HG03066 (cell line): ENCODE results near the gene PADI4.
"Not testable (repeated sequence)": the region's sequence is repeated elsewhere in the genome, so short reads cannot be mapped to it uniquely, and the experiment has no call there.

ENCODE experiments used
- ATAC-seq: cut with Tn5 transposase; IDR thresholded peaks from one replicate; pipeline ENCODE4 v1.9.1; 2021; ENCODE audit warnings: low read depth; ENCODE audit not compliant: unreplicated experiment

Gene PADI4

GRCh38 chr1:17345506-17345905, 37.5 kb downstream of the PADI4 start:
- not testable (repeated sequence) for ATAC-seq

GRCh38 chr1:17346046-17346789, 38.2 kb downstream of the PADI4 start:
- no peak for ATAC-seq

- no peak for ATAC-seq
Observed at GRCh38 chr1:17347769-17348592, 40.0 kb downstream of the PADI4 start.

GRCh38 chr1:17348593-17349234, 40.7 kb downstream of the PADI4 start:
- ATAC-seq, result no peak

GRCh38 chr1:17350083-17350482, 42.1 kb downstream of the PADI4 start:
- ATAC-seq, result no peak

GRCh38 chr1:17350928-17351446, 43.0 kb downstream of the PADI4 start:
- no peak for ATAC-seq

- ATAC-seq, result no peak
Observed at GRCh38 chr1:17351598-17352324, 43.8 kb downstream of the PADI4 start.

GRCh38 chr1:17352419-17352909, 44.5 kb downstream of the PADI4 start:
- no peak for ATAC-seq

- no peak for ATAC-seq
Observed at GRCh38 chr1:17355898-17356297, 47.9 kb downstream of the PADI4 start.

GRCh38 chr1:17356387-17357026, 48.5 kb downstream of the PADI4 start:
- ATAC-seq, result no peak

GRCh38 chr1:17358557-17358956, 50.6 kb downstream of the PADI4 start:
- ATAC-seq, result no peak

GRCh38 chr1:17359031-17359430, 51.0 kb downstream of the PADI4 start:
- ATAC-seq, result no peak

GRCh38 chr1:17359808-17360207, 51.8 kb downstream of the PADI4 start:
- ATAC-seq, result no peak

GRCh38 chr1:17360272-17360956, 52.4 kb downstream of the PADI4 start:
- no peak for ATAC-seq

- no peak for ATAC-seq
Observed at GRCh38 chr1:17361687-17362086, 53.7 kb downstream of the PADI4 start.

- ATAC-seq, result no peak
Observed at GRCh38 chr1:17363351-17363750, 55.4 kb downstream of the PADI4 start.

- ATAC-seq, result no peak
Observed at GRCh38 chr1:17363771-17364170, 55.8 kb downstream of the PADI4 start.

GRCh38 chr1:17365293-17365692, 57.3 kb downstream of the PADI4 start:
- ATAC-seq, result no peak

- no peak for ATAC-seq
Observed at GRCh38 chr1:17369466-17369865, 61.5 kb downstream of the PADI4 start.
